Activated CD8-positive, alpha-beta memory T cell treated with anti-CD3 and anti-CD28 coated beads, Interleukin-2, amount 50 U/mL, for 4 hours (primary cell): ENCODE results near the gene ENKUR.
"Not testable (repeated sequence)": the region's sequence is repeated elsewhere in the genome, so short reads cannot be mapped to it uniquely, and the experiment has no call there.

Experiments used
- DNase-seq: peaks from one replicate; pipeline ENCODE4 v3.0.0-alpha.2; 2020

Gene ENKUR

DNA sequence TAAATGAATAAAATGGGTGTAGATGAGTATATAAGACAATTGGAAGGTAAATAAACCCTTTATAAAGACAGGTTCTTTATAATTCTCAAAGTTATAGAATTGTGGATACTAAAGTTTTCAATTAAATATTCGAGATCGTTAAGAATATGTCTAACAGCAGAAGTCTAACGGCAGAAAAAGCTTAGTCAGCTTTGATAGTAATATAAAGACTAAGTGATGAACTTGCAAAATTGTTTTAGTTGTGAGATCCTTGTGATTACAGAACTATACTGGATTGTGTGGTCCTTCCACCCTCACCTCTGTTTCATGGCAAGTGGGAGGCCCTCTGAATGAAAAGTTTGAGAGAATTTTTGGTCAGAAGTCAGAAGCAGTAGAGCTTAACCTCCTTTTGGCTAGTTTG is 2.7 kb upstream of the ENKUR start:
- no peak for DNase-seq

GRCh38 chr10:25017661-25018060 is 1.7 kb upstream of the ENKUR start:
- no peak for DNase-seq

DNA sequence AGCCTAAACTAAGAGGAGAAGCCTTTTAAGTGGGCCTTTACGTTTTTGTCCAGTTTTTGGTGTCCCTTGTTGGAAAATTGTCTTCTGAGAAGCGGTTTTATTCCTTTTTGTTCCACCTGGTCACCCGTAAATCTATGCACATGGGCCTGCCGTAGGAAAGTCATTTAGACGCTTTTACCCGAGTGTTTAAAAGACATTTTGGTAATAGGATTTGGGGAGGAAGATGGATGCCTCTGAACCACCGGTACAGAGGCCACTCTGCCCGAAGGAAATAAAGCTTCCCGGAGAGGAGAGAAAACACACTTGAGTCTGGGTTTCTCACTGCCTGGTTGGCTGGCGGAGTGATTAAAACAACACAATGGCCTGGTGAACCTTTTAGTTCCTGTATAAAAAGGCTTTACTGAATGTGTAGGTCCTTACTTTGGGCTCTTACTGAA is 1.2 kb upstream of the ENKUR start:
- DNase-seq: peak; percentile 22

DNA sequence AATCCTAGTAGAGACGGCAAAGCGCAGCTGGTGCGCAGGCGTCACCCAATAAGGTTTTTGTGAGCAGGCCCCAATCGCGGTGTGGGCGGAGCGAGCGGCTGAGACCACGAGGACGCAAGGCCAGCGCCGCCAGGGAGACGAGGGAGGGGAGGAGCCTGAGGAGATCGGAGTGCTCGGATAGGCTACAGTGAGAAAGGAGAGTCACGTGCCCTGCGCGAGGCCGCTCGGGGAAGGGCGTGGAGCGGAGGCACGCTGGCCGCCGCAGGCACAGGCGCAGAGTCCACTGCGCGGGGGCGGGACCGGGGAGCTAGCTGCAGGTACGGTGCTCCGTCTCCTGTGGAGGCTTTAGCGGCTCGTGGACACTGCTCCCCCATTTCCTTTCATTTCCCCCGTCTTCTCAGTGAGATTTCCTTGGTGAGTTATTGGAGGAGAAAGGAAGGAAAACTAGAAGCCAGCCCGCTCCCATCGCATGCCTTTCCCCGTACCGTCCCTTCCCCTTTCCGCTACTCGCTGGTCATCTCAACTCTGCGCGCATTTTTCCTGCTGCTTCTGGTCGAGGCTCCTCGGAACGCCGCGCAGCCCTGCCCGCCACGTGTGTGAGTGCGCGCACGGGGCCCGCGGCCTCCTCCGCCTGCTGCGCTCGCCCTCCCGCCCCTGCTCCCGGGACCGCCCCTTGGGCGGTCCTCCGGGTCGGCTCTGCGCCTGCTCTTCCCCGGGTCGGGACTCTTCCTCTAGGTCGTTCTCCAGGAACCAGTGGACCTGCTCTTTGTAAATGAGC is 607 bp upstream of the ENKUR start, which contains the start of gene THNSL1:
Gene THNSL1 (plus strand): TSS at position 237 of the 778 bp plus-strand sequence. CDS start 6,612 bp downstream, outside the sequence.
- peak; percentile 98 for DNase-seq

- no peak for DNase-seq
Observed at GRCh38 chr10:25014579-25014978, 1.4 kb downstream of the ENKUR start.

DNA sequence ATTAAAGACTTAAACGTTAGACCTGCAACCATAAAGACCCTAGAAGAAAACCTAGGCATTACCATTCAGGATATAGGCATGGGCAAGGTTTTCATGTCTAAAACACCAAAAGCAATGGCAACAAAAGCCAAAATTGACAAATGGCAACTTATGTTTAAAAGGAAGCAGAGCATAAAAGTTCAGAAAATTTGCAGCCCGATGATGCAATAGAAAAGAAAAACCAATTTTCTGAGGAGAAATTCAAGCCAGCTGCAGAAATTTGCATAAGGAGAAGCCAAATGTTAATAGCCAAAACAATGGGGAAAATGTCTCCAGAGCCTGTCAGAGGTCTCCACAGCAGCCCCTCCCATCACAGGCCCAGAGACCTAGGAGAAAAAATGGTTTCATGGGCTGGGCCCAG is 4.4 kb downstream of the ENKUR start:
- DNase-seq: not testable (repeated sequence)

GRCh38 chr10:24998044-24998443 is 17.9 kb downstream of the ENKUR start:
- DNase-seq: no peak

GRCh38 chr10:24995072-24995471 is 20.9 kb downstream of the ENKUR start:
- DNase-seq: no peak

GRCh38 chr10:24993237-24993958 is 22.6 kb downstream of the ENKUR start:
- no peak for DNase-seq

DNA sequence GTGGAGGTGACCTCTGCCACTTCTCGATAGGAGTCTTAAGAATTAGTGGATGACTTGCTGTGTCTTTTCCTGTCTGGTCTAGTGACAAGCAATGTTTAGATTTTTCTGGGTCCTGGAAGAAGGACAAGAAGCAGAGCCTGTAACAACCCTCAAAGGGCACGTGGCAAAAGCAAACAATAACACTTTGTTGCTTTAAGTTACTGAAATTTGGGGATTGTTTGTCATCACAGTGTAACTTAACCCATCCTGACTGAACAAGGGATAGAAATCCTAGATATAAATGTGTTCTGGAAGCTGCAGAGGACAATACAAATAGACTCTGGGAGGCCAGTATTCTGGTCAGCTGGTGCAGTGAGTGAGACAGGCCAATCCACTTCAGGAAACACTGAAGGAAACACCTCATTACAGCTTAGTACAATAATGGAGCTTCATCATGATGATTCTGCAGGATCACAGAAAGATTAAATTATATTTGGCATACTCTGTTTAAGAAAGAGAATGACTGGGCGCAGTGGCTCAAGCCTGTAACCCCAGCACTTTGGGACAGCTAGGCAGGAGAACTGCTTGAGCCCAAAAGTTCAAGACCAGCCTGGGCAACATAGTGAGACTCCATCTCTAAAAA is 23.3 kb downstream of the ENKUR start:
- no peak for DNase-seq

DNA sequence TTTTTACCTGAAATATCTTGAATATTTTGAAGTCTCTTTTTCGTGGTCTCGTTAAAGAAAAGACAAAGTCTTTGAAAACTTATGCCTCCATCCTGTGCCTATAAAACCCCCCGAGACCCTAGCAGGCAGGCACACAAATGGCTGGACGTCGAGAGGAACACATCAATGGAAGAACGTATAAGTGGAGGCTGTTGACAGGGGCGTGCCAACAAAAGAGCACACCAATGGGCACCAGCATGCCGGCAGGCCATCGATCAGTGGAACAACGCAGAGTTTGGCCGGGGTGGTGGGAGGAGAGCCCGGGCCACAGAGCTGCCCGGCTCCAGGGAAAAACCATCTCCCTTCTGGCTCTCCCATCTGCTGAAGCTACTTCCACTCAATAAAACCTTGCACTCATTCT is 24.7 kb downstream of the ENKUR start:
- DNase-seq: no peak

DNA sequence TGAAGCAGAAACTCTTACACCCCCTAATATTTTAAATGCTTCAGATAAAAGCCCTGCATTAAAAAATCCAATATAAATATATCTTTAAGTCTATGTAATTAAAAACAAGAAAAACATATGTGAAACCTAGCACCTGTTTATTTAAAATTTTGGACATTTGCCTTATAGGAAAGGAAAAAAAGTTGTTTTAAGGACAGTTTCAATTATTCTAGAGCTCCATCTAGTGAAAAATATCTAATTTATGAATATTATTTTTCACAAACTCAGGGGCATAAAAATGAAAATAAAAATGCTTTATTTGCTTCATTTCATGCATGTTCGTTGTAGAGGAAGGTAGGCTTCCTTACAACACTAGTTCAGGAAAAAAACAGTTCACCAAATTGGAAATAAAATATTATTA is 26.1 kb downstream of the ENKUR start:
- no peak for DNase-seq

GRCh38 chr10:24988831-24989640 is 26.9 kb downstream of the ENKUR start:
- DNase-seq: no peak

GRCh38 chr10:24984906-24985305 is 31.1 kb downstream of the ENKUR start:
- no peak for DNase-seq

DNA sequence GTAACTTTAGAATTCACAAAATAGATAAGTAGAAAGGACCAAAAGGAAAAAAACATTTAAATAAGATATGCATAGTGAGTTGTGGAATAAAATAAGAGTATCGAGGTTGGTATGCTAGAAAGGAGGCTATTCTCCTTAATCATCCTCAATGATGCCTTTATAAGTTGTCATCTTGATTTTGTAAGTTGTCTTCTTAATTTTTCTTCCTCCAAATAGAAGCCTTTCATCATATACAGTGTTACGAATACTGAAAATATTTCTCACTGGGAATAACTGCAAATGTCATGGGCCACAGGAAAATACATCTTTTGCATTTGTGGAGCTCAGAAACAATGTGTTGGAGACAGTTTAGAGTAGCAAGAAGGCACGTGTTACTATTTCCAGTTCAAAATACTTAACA is 32.0 kb downstream of the ENKUR start:
- no peak for DNase-seq

GRCh38 chr10:24983130-24983529 is 32.8 kb downstream of the ENKUR start:
- DNase-seq: no peak

- no peak for DNase-seq
Observed at GRCh38 chr10:24982319-24983112, 33.4 kb downstream of the ENKUR start.

- DNase-seq: no peak
Observed at GRCh38 chr10:24981161-24981710, 34.7 kb downstream of the ENKUR start.

DNA sequence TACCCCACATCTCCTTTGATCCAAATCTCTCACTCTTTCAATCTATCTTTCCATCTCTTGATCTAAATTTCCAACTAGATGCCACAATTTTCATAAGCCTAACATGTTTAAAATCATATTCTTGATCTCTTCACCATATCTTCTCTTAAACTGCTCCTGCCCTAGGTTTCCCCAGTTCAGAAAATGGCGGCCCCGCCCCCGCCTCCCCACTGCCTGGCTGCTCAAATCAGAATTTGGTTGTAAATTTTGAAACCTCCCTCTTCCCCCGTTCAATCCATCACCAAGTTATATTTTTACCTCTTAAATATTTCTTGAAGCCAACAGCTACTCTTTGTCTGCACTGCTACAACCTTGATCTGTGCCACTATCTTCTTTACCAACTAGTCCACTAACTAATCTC is 36.3 kb downstream of the ENKUR start:
- DNase-seq: no peak

GRCh38 chr10:24974976-24975375 is 41.0 kb downstream of the ENKUR start:
- DNase-seq: no peak

GRCh38 chr10:24973163-24973562 is 42.8 kb downstream of the ENKUR start:
- DNase-seq: no peak

- DNase-seq: no peak
Observed at GRCh38 chr10:24971374-24971773, 44.6 kb downstream of the ENKUR start.
